ENCODE results near the gene JPH3.
"Not testable (repeated sequence)": the region's sequence is repeated elsewhere in the genome, so short reads cannot be mapped to it uniquely, and the experiment has no call there.

Gene JPH3

GRCh38 chr16:87679593-87680271 lies 77.4 kb downstream of the JPH3 start:
- Histone ChIP-seq H3K27me3 (ENCODE audit: insufficient read depth, low read length) (no peaks in the 10 kb centered on the region), H3K9ac (ENCODE audit: low read depth, low read length) (no peak overlapping the region), H3K9me3 (ENCODE audit: insufficient read depth, low read depth, low read length) (no peaks in the 10 kb centered on the region), H3K4me1 (ENCODE audit: insufficient read depth, low read length) (no peaks in the 10 kb centered on the region; the same call in 1 of the 2 replicates), H3K36me3 (ENCODE audit: insufficient read depth, low read depth, low read length) (no peaks in the 10 kb centered on the region), H3K27ac (ENCODE audit: low read length) (no peak overlapping the region), H3K4me3 (ENCODE audit: low read length) (no peak overlapping the region)

GRCh38 chr16:87680272-87680644 lies 78.0 kb downstream of the JPH3 start:
- no peak overlapping the region for H3K4me3 ChIP-seq (ENCODE audit: low read length)
- H3K36me3 ChIP-seq (ENCODE audit: insufficient read depth, low read depth, low read length) = no peaks in the 10 kb centered on the region
- H3K9ac ChIP-seq (ENCODE audit: low read depth, low read length) = no peak overlapping the region
- no peak overlapping the region for H3K27ac ChIP-seq (ENCODE audit: low read length)
- no peaks in the 10 kb centered on the region; the same call in 1 of the 2 replicates for H3K4me1 ChIP-seq (ENCODE audit: insufficient read depth, low read length)
- H3K9me3 ChIP-seq (ENCODE audit: insufficient read depth, low read depth, low read length) = no peaks in the 10 kb centered on the region
- no peaks in the 10 kb centered on the region for H3K27me3 ChIP-seq (ENCODE audit: insufficient read depth, low read length)

- not testable (repeated sequence) for H3K27me3 ChIP-seq (ENCODE audit: insufficient read depth, low read length); H3K9me3 ChIP-seq (ENCODE audit: insufficient read depth, low read depth, low read length)
Observed at GRCh38 chr16:87681051-87681602, 78.8 kb downstream of the JPH3 start.

GRCh38 chr16:87681981-87682570 lies 79.8 kb downstream of the JPH3 start:
- H3K36me3 ChIP-seq (ENCODE audit: insufficient read depth, low read depth, low read length) = no peaks in the 10 kb centered on the region
- H3K27ac ChIP-seq (ENCODE audit: low read length) = no peak overlapping the region
- H3K9me3 ChIP-seq (ENCODE audit: insufficient read depth, low read depth, low read length) = no peaks in the 10 kb centered on the region
- H3K9ac ChIP-seq (ENCODE audit: low read depth, low read length) = no peak overlapping the region
- no peaks in the 10 kb centered on the region for H3K4me1 ChIP-seq (ENCODE audit: insufficient read depth, low read length)
- no peaks in the 10 kb centered on the region for H3K27me3 ChIP-seq (ENCODE audit: insufficient read depth, low read length)
- H3K4me3 ChIP-seq (ENCODE audit: low read length) = no peak overlapping the region

More at GRCh38 chr16:87681051-87681602, 78.8 kb downstream of the JPH3 start:
- not testable (repeated sequence) for H3K36me3 ChIP-seq (ENCODE audit: insufficient read depth, low read depth, low read length); H3K4me3 ChIP-seq (ENCODE audit: low read length); H3K27ac ChIP-seq (ENCODE audit: low read length); H3K9ac ChIP-seq (ENCODE audit: low read depth, low read length); H3K4me1 ChIP-seq (ENCODE audit: insufficient read depth, low read length)

GRCh38 chr16:87682852-87683399 lies 80.6 kb downstream of the JPH3 start:
- no peak overlapping the region for H3K4me3 ChIP-seq (ENCODE audit: low read length)
- no peak overlapping the region for H3K27ac ChIP-seq (ENCODE audit: low read length)
- no peaks in the 10 kb centered on the region for H3K9me3 ChIP-seq (ENCODE audit: insufficient read depth, low read depth, low read length)
- H3K36me3 ChIP-seq (ENCODE audit: insufficient read depth, low read depth, low read length) = no peaks in the 10 kb centered on the region
- no peaks in the 10 kb centered on the region for H3K27me3 ChIP-seq (ENCODE audit: insufficient read depth, low read length)
- no peak overlapping the region for H3K9ac ChIP-seq (ENCODE audit: low read depth, low read length)
- H3K4me1 ChIP-seq (ENCODE audit: insufficient read depth, low read length) = no peaks in the 10 kb centered on the region

- Histone ChIP-seq H3K9ac (ENCODE audit: low read depth, low read length) (no peak overlapping the region), H3K4me1 (ENCODE audit: insufficient read depth, low read length) (no peaks in the 10 kb centered on the region), H3K4me3 (ENCODE audit: low read length) (no peak overlapping the region), H3K9me3 (ENCODE audit: insufficient read depth, low read depth, low read length) (no peaks in the 10 kb centered on the region), H3K27ac (ENCODE audit: low read length) (no peak overlapping the region), H3K36me3 (ENCODE audit: insufficient read depth, low read depth, low read length) (no peaks in the 10 kb centered on the region), H3K27me3 (ENCODE audit: insufficient read depth, low read length) (no peaks in the 10 kb centered on the region)
Observed at GRCh38 chr16:87684106-87684677, 81.9 kb downstream of the JPH3 start.

- Histone ChIP-seq H3K36me3 (ENCODE audit: insufficient read depth, low read depth, low read length) (no peaks in the 10 kb centered on the region), H3K9me3 (ENCODE audit: insufficient read depth, low read depth, low read length) (no peaks in the 10 kb centered on the region), H3K27me3 (ENCODE audit: insufficient read depth, low read length) (no peaks in the 10 kb centered on the region), H3K9ac (ENCODE audit: low read depth, low read length) (no peak overlapping the region), H3K4me3 (ENCODE audit: low read length) (no peak overlapping the region), H3K27ac (ENCODE audit: low read length) (no peak overlapping the region), H3K4me1 (ENCODE audit: insufficient read depth, low read length) (no peaks in the 10 kb centered on the region)
Observed at GRCh38 chr16:87684711-87685404, 82.5 kb downstream of the JPH3 start.

- H3K4me1 ChIP-seq (ENCODE audit: insufficient read depth, low read length) = no peaks in the 10 kb centered on the region
- no peak overlapping the region for H3K4me3 ChIP-seq (ENCODE audit: low read length)
- no peaks in the 10 kb centered on the region for H3K27me3 ChIP-seq (ENCODE audit: insufficient read depth, low read length)
- H3K9me3 ChIP-seq (ENCODE audit: insufficient read depth, low read depth, low read length) = no peaks in the 10 kb centered on the region
- H3K9ac ChIP-seq (ENCODE audit: low read depth, low read length) = no peak overlapping the region
- no peak overlapping the region for H3K27ac ChIP-seq (ENCODE audit: low read length)
- no peaks in the 10 kb centered on the region for H3K36me3 ChIP-seq (ENCODE audit: insufficient read depth, low read depth, low read length)
Observed at GRCh38 chr16:87685405-87685755, 83.1 kb downstream of the JPH3 start.

GRCh38 chr16:87685766-87686165 lies 83.5 kb downstream of the JPH3 start:
- Histone ChIP-seq H3K36me3 (ENCODE audit: insufficient read depth, low read depth, low read length) (no peaks in the 10 kb centered on the region), H3K4me3 (ENCODE audit: low read length) (no peak overlapping the region), H3K27me3 (ENCODE audit: insufficient read depth, low read length) (no peaks in the 10 kb centered on the region), H3K27ac (ENCODE audit: low read length) (no peak overlapping the region), H3K4me1 (ENCODE audit: insufficient read depth, low read length) (no peaks in the 10 kb centered on the region), H3K9me3 (ENCODE audit: insufficient read depth, low read depth, low read length) (no peaks in the 10 kb centered on the region), H3K9ac (ENCODE audit: low read depth, low read length) (no peak overlapping the region)

GRCh38 chr16:87686697-87687096 lies 84.4 kb downstream of the JPH3 start:
- Histone ChIP-seq H3K27ac (ENCODE audit: low read length) (no peak overlapping the region), H3K9me3 (ENCODE audit: insufficient read depth, low read depth, low read length) (no peaks in the 10 kb centered on the region), H3K27me3 (ENCODE audit: insufficient read depth, low read length) (no peaks in the 10 kb centered on the region), H3K4me3 (ENCODE audit: low read length) (no peak overlapping the region), H3K4me1 (ENCODE audit: insufficient read depth, low read length) (no peaks in the 10 kb centered on the region), H3K9ac (ENCODE audit: low read depth, low read length) (no peak overlapping the region), H3K36me3 (ENCODE audit: insufficient read depth, low read depth, low read length) (no peaks in the 10 kb centered on the region)

- Histone ChIP-seq H3K4me1 (ENCODE audit: insufficient read depth, low read length) (no peaks in the 10 kb centered on the region), H3K27me3 (ENCODE audit: insufficient read depth, low read length) (no peaks in the 10 kb centered on the region), H3K36me3 (ENCODE audit: insufficient read depth, low read depth, low read length) (no peaks in the 10 kb centered on the region), H3K27ac (ENCODE audit: low read length) (no peak overlapping the region), H3K9me3 (ENCODE audit: insufficient read depth, low read depth, low read length) (no peaks in the 10 kb centered on the region), H3K9ac (ENCODE audit: low read depth, low read length) (no peak overlapping the region), H3K4me3 (ENCODE audit: low read length) (no peak overlapping the region)
Observed at GRCh38 chr16:87687126-87687910, 85.0 kb downstream of the JPH3 start.

All from iPS-20b (cell line).